OCI-LY1 (cell line): Measurements from ENCODE around the gene GRSF1.

Source experiments
- H2AFZ ChIP-seq: fragments of 200-600 bp; sonication (generic), shearing (Covaris generic); 2 replicates; pipeline ENCODE4 v1.6.0; 2014; ENCODE audit warnings: antibody characterized with exemption, mild to moderate bottlenecking, low read length
- H3F3A ChIP-seq: fragments of 200-600 bp; sonication (generic), shearing (Covaris generic); 2 replicates; pipeline ENCODE4 v1.6.0; 2014; ENCODE audit warnings: mild to moderate bottlenecking, antibody characterized with exemption, low read length, moderate library complexity; ENCODE audit not compliant: insufficient read depth
- H3K27ac ChIP-seq: fragments of 200-600 bp; sonication (generic); 2 replicates; pipeline ENCODE4 v1.5.1; 2014; ENCODE audit warnings: low read length, mixed run types, mild to moderate bottlenecking, low read depth; ENCODE audit not compliant: poor library complexity, severe bottlenecking
- H3K27me3 ChIP-seq: fragments of 200-600 bp; sonication (generic); 2 replicates; pipeline ENCODE4 v1.6.0; 2014; ENCODE audit warnings: antibody characterized with exemption, mild to moderate bottlenecking, low read length, moderate library complexity; ENCODE audit not compliant: insufficient read depth
- H3K36me3 ChIP-seq: fragments of 200-600 bp; sonication (generic); 2 replicates; pipeline ENCODE4 v1.6.1; 2014; ENCODE audit warnings: mild to moderate bottlenecking, antibody characterized with exemption, low read length, moderate library complexity, mixed read lengths; ENCODE audit not compliant: insufficient read depth
- H3K4me1 ChIP-seq: fragments of 200-600 bp; sonication (generic); 2 replicates; pipeline ENCODE4 v1.5.1; 2014; ENCODE audit warnings: mild to moderate bottlenecking, low read length, moderate library complexity; ENCODE audit not compliant: insufficient read depth, severe bottlenecking
- H3K4me2 ChIP-seq: fragments of 200-600 bp; sonication (generic), shearing (Covaris generic); 2 replicates; pipeline ENCODE4 v1.6.1; 2014; ENCODE audit warnings: low read length
- H3K4me3 ChIP-seq: fragments of 200-600 bp; sonication (generic); 2 replicates; pipeline ENCODE4 v1.5.1; 2014; ENCODE audit warnings: low read length, low read depth, mild to moderate bottlenecking, mixed read lengths; ENCODE audit not compliant: poor library complexity, severe bottlenecking
- H3K79me2 ChIP-seq: fragments of 200-600 bp; shearing (Covaris generic); 2 replicates; pipeline ENCODE4 v1.6.1; 2016; ENCODE audit warnings: mixed run types, low read length, mixed read lengths; ENCODE audit not compliant: insufficient read depth
- H3K9ac ChIP-seq: fragments of 200-600 bp; sonication (generic), shearing (Covaris generic); 2 replicates; pipeline ENCODE4 v1.6.1; 2014; ENCODE audit warnings: mild to moderate bottlenecking, low read length, mixed read lengths
- H3K9me2 ChIP-seq: fragments of 200-600 bp; sonication (generic), shearing (Covaris generic); 2 replicates; pipeline ENCODE4 v1.6.1; 2014; ENCODE audit warnings: low read depth, mild to moderate bottlenecking, low read length, mixed read lengths
- H3K9me3 ChIP-seq: fragments of 200-600 bp; shearing (Covaris generic); 2 replicates; pipeline ENCODE4 v1.6.1; 2014; ENCODE audit warnings: low read length, mixed read lengths
- H4K20me1 ChIP-seq: fragments of 200-600 bp; sonication (generic), shearing (Covaris generic); 2 replicates; pipeline ENCODE4 v1.6.0; 2016; ENCODE audit warnings: mild to moderate bottlenecking, low read length; ENCODE audit not compliant: insufficient read depth
- CTCF ChIP-seq: fragments of 200-600 bp; sonication (generic), shearing (Covaris generic); IDR thresholded peaks from 2 replicates; pipeline ENCODE4 v1.5.1; 2017; ENCODE audit warnings: mild to moderate bottlenecking, antibody characterized with exemption, low read length, moderate library complexity, mixed read lengths
- EZH2 ChIP-seq: fragments of 200-600 bp; sonication (generic), shearing (Covaris generic); IDR thresholded peaks from 2 replicates; pipeline ENCODE4 v1.8.0; 2017; ENCODE audit warnings: borderline replicate concordance, mixed run types, mild to moderate bottlenecking, antibody characterized with exemption, low read length, moderate library complexity, mixed read lengths

The GRSF1 gene

GRCh38 chr4:70839589-70840093, at the start of gene GRSF1:
TSS of gene GRSF1 (minus strand) at chr4:70839890. CDS start at chr4:70839827, 63 bp downstream.
- Histone ChIP-seq H3K79me2 (peaks cover 39% of the 10 kb centered on the region), H3K27me3 (no peaks in the 10 kb centered on the region), H4K20me1 (no peaks in the 10 kb centered on the region), H3F3A (peaks cover 4% of the 10 kb centered on the region; the same call in 1 of the 2 replicates), H3K36me3 (peaks cover 22% of the 10 kb centered on the region), H3K4me1 (peaks cover 54% of the 10 kb centered on the region), H3K4me2 (peak within 1 kb of the TSS; percentile 67), H2AFZ (no peak within 1 kb of the TSS), H3K9me2 (no peaks in the 10 kb centered on the region), H3K27ac (peak within 1 kb of the TSS; percentile 67), H3K9me3 (no peaks in the 10 kb centered on the region), H3K9ac (peak within 1 kb of the TSS; percentile 78), H3K4me3 (peak within 1 kb of the TSS; percentile 79)
- peak; percentile 11; the same call in 1 of the 2 replicates for TF ChIP-seq CTCF
- TF ChIP-seq EZH2, result no peak

GRCh38 chr4:70885174-70885573, 45.5 kb upstream of the GRSF1 start:
- no peak overlapping the region for H3K9ac ChIP-seq
- no peak overlapping the region for H2AFZ ChIP-seq
- no peaks in the 10 kb centered on the region for H4K20me1 ChIP-seq
- H3K9me2 ChIP-seq, result no peaks in the 10 kb centered on the region
- TF ChIP-seq EZH2 (no peak), CTCF (peak; percentile 28; the same call in 1 of the 2 replicates)
- H3K27ac ChIP-seq, result no peak overlapping the region
- H3K4me3 ChIP-seq, result no peak overlapping the region
- no peaks in the 10 kb centered on the region for H3K36me3 ChIP-seq
- no peaks in the 10 kb centered on the region for H3K9me3 ChIP-seq
- no peaks in the 10 kb centered on the region for H3F3A ChIP-seq
- H3K79me2 ChIP-seq, result no peaks in the 10 kb centered on the region
- no peak overlapping the region for H3K4me2 ChIP-seq
- H3K27me3 ChIP-seq, result no peaks in the 10 kb centered on the region
- no peaks in the 10 kb centered on the region for H3K4me1 ChIP-seq

GRCh38 chr4:70880739-70881138, 41.0 kb upstream of the GRSF1 start:
- Histone ChIP-seq H3K36me3 (no peaks in the 10 kb centered on the region), H3K9me2 (no peaks in the 10 kb centered on the region), H3K9me3 (no peaks in the 10 kb centered on the region), H3K9ac (no peak overlapping the region), H3K4me2 (no peak overlapping the region), H4K20me1 (no peaks in the 10 kb centered on the region), H3F3A (no peaks in the 10 kb centered on the region), H2AFZ (no peak overlapping the region), H3K27ac (no peak overlapping the region), H3K27me3 (no peaks in the 10 kb centered on the region), H3K4me3 (no peak overlapping the region), H3K79me2 (no peaks in the 10 kb centered on the region), H3K4me1 (peaks cover 1% of the 10 kb centered on the region)
- TF ChIP-seq CTCF, result no peak
- TF ChIP-seq EZH2, result no peak
